Endodermal cell (in vitro differentiated cells): ENCODE data around the gene EEF1A1. TPM values are rescaled to one million over a fixed set of nuclear protein-coding genes. Genes with fewer than 3 reads are reported as not detected.
"Not testable (repeated sequence)": the region's sequence is repeated elsewhere in the genome, so short reads cannot be mapped to it uniquely, and the experiment has no call there.

Experiments
- DNase-seq: peaks from one replicate; pipeline ENCODE4 v3.0.0-alpha.2; 2017
- H3K27ac ChIP-seq: 2 replicates; pipeline ENCODE4 v1.5.1; 2013; ENCODE audit warnings: mild to moderate bottlenecking, low read depth, low read length, moderate library complexity
- H3K27me3 ChIP-seq: 2 replicates; pipeline ENCODE4 v1.6.1; 2013; ENCODE audit warnings: mild to moderate bottlenecking, low read length, moderate library complexity; ENCODE audit not compliant: insufficient read depth, control insufficient read depth, poor library complexity, severe bottlenecking
- H3K36me3 ChIP-seq: 2 replicates; pipeline ENCODE4 v1.7.0; 2013; ENCODE audit warnings: mild to moderate bottlenecking, low read length, moderate library complexity; ENCODE audit not compliant: control insufficient read depth, insufficient read depth
- H3K4me1 ChIP-seq: one replicate; pipeline ENCODE4 v1.7.0; 2013; ENCODE audit warnings: low read length; ENCODE audit not compliant: control insufficient read depth, insufficient read depth
- H3K4me3 ChIP-seq: 2 replicates; pipeline ENCODE4 v1.5.1; 2013; ENCODE audit warnings: mild to moderate bottlenecking, low read length, moderate library complexity
- H3K9ac ChIP-seq: 2 replicates; pipeline ENCODE4 v1.6.1; 2013; ENCODE audit warnings: mild to moderate bottlenecking, low read length, moderate library complexity; ENCODE audit not compliant: poor library complexity, severe bottlenecking; ENCODE audit errors: extremely low read depth
- H3K9me3 ChIP-seq: 2 replicates; pipeline ENCODE4 v1.6.1; 2013; ENCODE audit warnings: mild to moderate bottlenecking, low read length, moderate library complexity; ENCODE audit not compliant: control insufficient read depth
- H3K27ac Mint-ChIP-seq: 2 replicates; pipeline ENCODE4 v1.8.0; 2020; ENCODE audit warnings: mixed read lengths
- H3K27me3 Mint-ChIP-seq: 2 replicates; pipeline ENCODE4 v1.8.0; 2021; ENCODE audit warnings: mild to moderate bottlenecking, mixed read lengths; ENCODE audit not compliant: insufficient read depth
- H3K36me3 Mint-ChIP-seq: 2 replicates; pipeline ENCODE4 v1.8.0; 2020; ENCODE audit warnings: low read depth, mixed read lengths
- H3K4me1 Mint-ChIP-seq: 2 replicates; pipeline ENCODE4 v1.8.0; 2020; ENCODE audit warnings: mixed read lengths
- H3K4me3 Mint-ChIP-seq: 2 replicates; pipeline ENCODE4 v1.8.0; 2020; ENCODE audit warnings: mild to moderate bottlenecking, moderate library complexity, mixed read lengths
- H3K9me3 Mint-ChIP-seq: 2 replicates; pipeline ENCODE4 v1.8.0; 2020; ENCODE audit warnings: mild to moderate bottlenecking, mixed read lengths
- WGBS, 2 experiments: methylation state at CpG; one replicate each; pipeline versions ENCODE4 v1.1.5 to v1.1.7; 2013; ENCODE audit warnings: missing lambda C conversion rate in 2 of 2, mixed read lengths in 1 of 2; ENCODE audit not compliant: insufficient coverage in 1 of 2, insufficient read length in 1 of 2; 5-methylcytosine and 5-hydroxymethylcytosine counted together
- total RNA-seq, 2 donors: library from RNA; stranded (reverse); fragmentation: NEBNext Ultra II Directional in 1 of 2; extraction: Animal tissue kit (Norgen Biotek cat#: 25700) in 1 of 2; gene quantifications; 2 replicates in 1 of 2; 3 replicates in 1 of 2; pipeline ENCODE4 v1.2.1, GENCODE V29; 2021
- TF ChIP-seq, protein P1 (sequence below): fragments of 200-600 bp; sonication (generic); conservative IDR thresholded peaks from 2 replicates; pipeline ENCODE4 v1.5.0; 2021; ENCODE audit warnings: antibody characterized with exemption, mild to moderate bottlenecking

The EEF1A1 gene
- total RNA-seq, 2 donors from 2014 or later, result 8,118 to 11,075 TPM

DNA sequence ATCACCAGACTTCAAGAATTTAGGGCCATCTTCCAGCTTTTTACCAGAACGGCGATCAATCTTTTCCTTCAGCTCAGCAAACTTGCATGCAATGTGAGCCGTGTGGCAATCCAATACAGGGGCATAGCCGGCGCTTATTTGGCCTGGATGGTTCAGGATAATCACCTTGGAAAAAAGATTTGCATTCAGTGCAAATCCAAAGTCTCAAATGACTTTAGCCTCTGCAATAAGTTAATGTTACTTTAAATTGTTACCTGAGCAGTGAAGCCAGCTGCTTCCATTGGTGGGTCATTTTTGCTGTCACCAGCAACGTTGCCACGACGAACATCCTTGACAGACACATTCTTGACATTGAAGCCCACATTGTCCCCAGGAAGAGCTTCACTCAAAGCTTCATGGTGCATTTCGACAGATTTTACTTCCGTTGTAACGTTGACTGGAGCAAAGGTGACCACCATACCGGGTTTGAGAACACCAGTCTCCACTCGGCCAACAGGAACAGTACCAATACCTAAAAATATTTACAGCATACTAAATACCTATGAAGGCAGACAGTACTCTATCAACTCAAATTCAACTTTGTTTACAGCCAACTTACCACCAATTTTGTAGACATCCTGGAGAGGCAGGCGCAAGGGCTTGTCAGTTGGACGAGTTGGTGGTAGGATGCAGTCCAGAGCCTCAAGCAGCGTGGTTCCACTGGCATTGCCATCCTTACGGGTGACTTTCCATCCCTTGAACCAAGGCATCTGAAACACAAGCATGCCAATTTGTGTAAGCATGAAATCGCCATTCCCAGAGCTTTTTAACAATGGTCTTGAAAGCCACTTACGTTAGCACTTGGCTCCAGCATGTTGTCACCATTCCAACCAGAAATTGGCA is 2.5 kb downstream of the EEF1A1 start:
- peak overlapping the region; percentile 92 for H3K4me3 ChIP-seq
- peaks cover 19% of the 10 kb centered on the region for H3K4me1 Mint-ChIP-seq
- not testable (repeated sequence) for H3K9me3 Mint-ChIP-seq, DNase-seq, H3K27me3 Mint-ChIP-seq, H3K9me3 ChIP-seq, H3K4me1 ChIP-seq, H3K27me3 ChIP-seq
- H3K36me3 Mint-ChIP-seq, result peaks cover 55% of the 10 kb centered on the region
- peak overlapping the region; percentile 19 for H3K27ac ChIP-seq
- peaks cover 57% of the 10 kb centered on the region for H3K36me3 ChIP-seq
- H3K4me3 Mint-ChIP-seq, result peak overlapping the region; percentile 99
- WGBS, 2 experiments, result 49% methylated on average over 12 of the region's 19 CpGs; no CpG with 5 or more reads in 1 of the 2 experiments
- H3K27ac Mint-ChIP-seq, result peak overlapping the region; percentile 100
- H3K9ac ChIP-seq, result peak overlapping the region; percentile 99

DNA sequence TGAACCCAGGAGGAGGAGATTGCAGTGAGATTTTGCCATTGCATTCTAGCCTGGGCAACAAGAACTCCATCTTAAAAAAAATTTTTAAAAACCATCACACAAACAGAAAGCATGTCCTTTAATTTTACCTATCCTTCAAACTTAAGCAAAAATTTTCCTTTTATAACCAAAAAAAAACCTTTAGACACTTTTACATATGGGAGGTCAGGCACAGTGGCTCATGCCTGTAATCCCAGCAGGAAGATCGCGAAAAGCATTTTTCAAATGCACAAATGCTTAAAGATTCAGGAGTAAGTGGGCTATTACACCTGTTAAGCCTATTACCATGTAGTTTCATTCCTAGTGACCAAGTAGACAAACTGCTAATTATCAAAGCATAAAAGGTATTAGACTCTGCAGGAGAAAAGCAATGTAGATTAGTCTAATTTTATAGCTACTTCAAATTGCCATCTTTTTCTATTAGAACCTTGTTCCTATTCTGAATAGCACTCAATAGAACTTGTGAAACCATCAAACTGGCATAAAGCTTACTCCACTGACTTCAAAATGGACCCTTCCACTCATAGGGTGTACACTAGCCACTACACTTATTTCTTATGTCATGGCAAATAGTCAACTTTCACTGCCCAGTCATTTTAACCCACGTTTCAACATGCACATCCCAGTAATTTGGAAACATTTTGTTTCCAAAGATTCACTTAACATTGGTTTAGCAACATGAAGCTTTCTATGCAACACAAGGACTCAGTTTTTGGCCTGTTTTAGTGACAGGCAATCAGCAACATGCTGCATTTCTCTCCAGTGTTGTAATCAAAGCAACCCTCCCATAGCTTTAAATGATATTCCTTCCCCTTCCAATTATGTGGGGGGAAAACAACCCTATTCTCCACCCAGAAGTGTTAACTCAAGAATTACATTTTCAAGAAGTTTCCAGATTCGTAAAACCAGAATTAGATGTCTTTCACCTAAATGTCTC is 4.0 kb downstream of the EEF1A1 start:
- peak overlapping the region; percentile 93 for H3K27ac Mint-ChIP-seq
- H3K27ac ChIP-seq, result peak overlapping the region; percentile 47
- H3K9me3 Mint-ChIP-seq, result no peaks in the 10 kb centered on the region
- peaks cover 55% of the 10 kb centered on the region for H3K36me3 Mint-ChIP-seq
- peak overlapping the region; percentile 92 for H3K4me3 ChIP-seq
- TF ChIP-seq, protein P1, sequence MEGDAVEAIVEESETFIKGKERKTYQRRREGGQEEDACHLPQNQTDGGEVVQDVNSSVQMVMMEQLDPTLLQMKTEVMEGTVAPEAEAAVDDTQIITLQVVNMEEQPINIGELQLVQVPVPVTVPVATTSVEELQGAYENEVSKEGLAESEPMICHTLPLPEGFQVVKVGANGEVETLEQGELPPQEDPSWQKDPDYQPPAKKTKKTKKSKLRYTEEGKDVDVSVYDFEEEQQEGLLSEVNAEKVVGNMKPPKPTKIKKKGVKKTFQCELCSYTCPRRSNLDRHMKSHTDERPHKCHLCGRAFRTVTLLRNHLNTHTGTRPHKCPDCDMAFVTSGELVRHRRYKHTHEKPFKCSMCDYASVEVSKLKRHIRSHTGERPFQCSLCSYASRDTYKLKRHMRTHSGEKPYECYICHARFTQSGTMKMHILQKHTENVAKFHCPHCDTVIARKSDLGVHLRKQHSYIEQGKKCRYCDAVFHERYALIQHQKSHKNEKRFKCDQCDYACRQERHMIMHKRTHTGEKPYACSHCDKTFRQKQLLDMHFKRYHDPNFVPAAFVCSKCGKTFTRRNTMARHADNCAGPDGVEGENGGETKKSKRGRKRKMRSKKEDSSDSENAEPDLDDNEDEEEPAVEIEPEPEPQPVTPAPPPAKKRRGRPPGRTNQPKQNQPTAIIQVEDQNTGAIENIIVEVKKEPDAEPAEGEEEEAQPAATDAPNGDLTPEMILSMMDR, result no peak
- DNase-seq, result no peak
- peak overlapping the region; percentile 99 for H3K4me3 Mint-ChIP-seq
- peaks cover 57% of the 10 kb centered on the region for H3K36me3 ChIP-seq
- H3K9ac ChIP-seq, result peak overlapping the region; percentile 99
- peaks cover 18% of the 10 kb centered on the region for H3K4me1 Mint-ChIP-seq
- H3K27me3 Mint-ChIP-seq, result no peaks in the 10 kb centered on the region
- H3K27me3 ChIP-seq, result no peaks in the 10 kb centered on the region
- WGBS, 2 experiments, result 86 to 97% methylated on average over 3 to 4 of the region's 4 CpGs
- no peaks in the 10 kb centered on the region for H3K4me1 ChIP-seq
- no peaks in the 10 kb centered on the region for H3K9me3 ChIP-seq

DNA sequence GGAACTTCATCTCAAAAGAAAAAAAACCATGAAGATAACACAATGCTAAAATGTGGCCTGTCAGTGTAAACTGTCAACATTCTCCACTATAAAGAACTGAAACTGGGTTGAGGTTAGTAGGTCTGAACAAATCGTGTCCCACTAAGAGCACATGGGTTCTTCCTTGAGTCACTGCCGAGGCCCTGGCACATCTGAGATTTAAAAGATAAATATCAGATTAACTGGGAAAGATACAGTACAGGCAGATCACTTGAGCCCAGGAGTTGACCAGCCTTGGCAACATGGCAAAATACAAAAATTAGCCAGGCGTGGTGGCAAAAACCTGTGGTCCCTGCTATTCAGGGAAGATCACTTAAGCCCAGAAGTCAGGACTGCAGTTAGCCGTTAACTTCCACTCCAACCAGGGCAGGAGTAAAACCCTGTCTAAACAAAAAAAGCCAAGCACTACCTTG is 5.6 kb downstream of the EEF1A1 start:
- Mint-ChIP-seq H3K4me1 (peaks cover 17% of the 10 kb centered on the region), H3K27ac (peak overlapping the region; percentile 93), H3K27me3 (no peaks in the 10 kb centered on the region), H3K4me3 (no peak overlapping the region), H3K36me3 (peaks cover 47% of the 10 kb centered on the region), H3K9me3 (no peaks in the 10 kb centered on the region)
- TF ChIP-seq, protein P1, result no peak
- DNase-seq, result peak; percentile 65
- peaks cover 52% of the 10 kb centered on the region for H3K36me3 ChIP-seq
- no peaks in the 10 kb centered on the region for H3K9me3 ChIP-seq
- H3K9ac ChIP-seq, result peak overlapping the region; percentile 99
- no peak overlapping the region for H3K4me3 ChIP-seq
- H3K4me1 ChIP-seq, result no peaks in the 10 kb centered on the region
- H3K27ac ChIP-seq, result no peak overlapping the region
- no peaks in the 10 kb centered on the region for H3K27me3 ChIP-seq
- 76 to 84% methylated on average over 4 of the region's 4 CpGs for WGBS, 2 experiments
